Skin of body (tissue), 2 donors: ENCODE measurements around the gene HHIPL1. TPM values are rescaled to one million over a fixed set of nuclear protein-coding genes. Genes with fewer than 3 reads are reported as not detected.
A peak's percentile ranks its signal among the peaks of the same experiment; 100 is the strongest.
"Not testable (repeated sequence)": the region's sequence is repeated elsewhere in the genome, so short reads cannot be mapped to it uniquely, and the experiment has no call there.

ENCODE experiments used
- DNase-seq: peaks from one replicate; lab custom pipeline; 2025; lab: John Stamatoyannopoulos, UW
- total RNA-seq: library from RNA; depleted of rRNA; stranded (reverse); fragments of >200 nt; gene quantifications from one replicate; pipeline ENCODE4 v1.2.3, GENCODE V29; 2014

Gene HHIPL1
- total RNA-seq, 1 donor from 2014 or later: 0.99 TPM

- no peak for DNase-seq
Measured at GRCh38 chr14:99658218-99658845, 13.4 kb downstream of the HHIPL1 start.

GRCh38 chr14:99659333-99659741 is 14.4 kb downstream of the HHIPL1 start:
- no peak for DNase-seq

- DNase-seq: no peak
Measured at GRCh38 chr14:99660006-99660566, 15.2 kb downstream of the HHIPL1 start.

- DNase-seq: no peak
Measured at GRCh38 chr14:99660794-99661193, 15.9 kb downstream of the HHIPL1 start.

- DNase-seq: not testable (repeated sequence)
Measured at GRCh38 chr14:99661206-99661605, 16.3 kb downstream of the HHIPL1 start.

- no peak for DNase-seq
Measured at GRCh38 chr14:99662846-99663245, 17.9 kb downstream of the HHIPL1 start.

- DNase-seq: no peak
Measured at GRCh38 chr14:99663386-99664057, 18.6 kb downstream of the HHIPL1 start.

- no peak for DNase-seq
Measured at GRCh38 chr14:99664058-99664936, 19.4 kb downstream of the HHIPL1 start.

- no peak for DNase-seq
Measured at GRCh38 chr14:99664937-99665273, 20.0 kb downstream of the HHIPL1 start.

- DNase-seq: no peak
Measured at GRCh38 chr14:99666533-99666932, 21.6 kb downstream of the HHIPL1 start.

GRCh38 chr14:99667045-99667444 is 22.1 kb downstream of the HHIPL1 start:
- DNase-seq: no peak

- no peak for DNase-seq
Measured at GRCh38 chr14:99667821-99668220, 22.9 kb downstream of the HHIPL1 start.

GRCh38 chr14:99668307-99669295 is 23.7 kb downstream of the HHIPL1 start:
- DNase-seq: no peak

GRCh38 chr14:99670361-99671234 is 25.7 kb downstream of the HHIPL1 start:
- peak; percentile 31 for DNase-seq

- DNase-seq: no peak
Measured at GRCh38 chr14:99671235-99672224, 26.6 kb downstream of the HHIPL1 start.

- DNase-seq: no peak
Measured at GRCh38 chr14:99672506-99673304, 27.8 kb downstream of the HHIPL1 start.

GRCh38 chr14:99673305-99674063 is 28.6 kb downstream of the HHIPL1 start:
- no peak for DNase-seq
